Measurements from ENCODE around the gene ZBTB39. TPM values are rescaled to one million over a fixed set of nuclear protein-coding genes. Genes with fewer than 3 reads are reported as not detected.
"Not testable (repeated sequence)": the region's sequence is repeated elsewhere in the genome, so short reads cannot be mapped to it uniquely, and the experiment has no call there.

Gene ZBTB39
- total RNA-seq, 1 experiment from 2014 or later, result 6.7 TPM

DNA sequence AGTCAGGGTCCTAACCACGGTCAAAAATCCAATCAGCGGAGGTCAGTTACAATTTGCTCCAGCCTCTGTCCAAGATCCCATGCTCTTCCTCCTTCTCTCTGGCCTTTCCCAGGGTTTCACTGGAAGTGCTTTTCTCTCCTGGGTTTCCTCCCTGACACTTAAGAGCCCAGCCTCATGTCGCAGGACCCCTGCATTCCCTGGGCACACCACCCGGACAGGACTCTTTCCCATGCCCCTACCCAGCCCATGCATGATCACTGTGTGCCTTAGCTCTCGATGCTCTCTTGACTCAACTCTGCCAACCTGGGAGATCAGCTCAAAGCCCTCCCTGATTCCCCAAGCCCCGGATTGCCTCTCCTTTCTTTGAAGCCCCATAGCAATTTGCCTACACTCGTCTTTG lies 25.4 kb upstream of the ZBTB39 start:
- DNase-seq (ENCODE audit: low read depth), result no peak

GRCh38 chr12:57031138-57031725 lies 24.9 kb upstream of the ZBTB39 start:
- peak; percentile 17 for DNase-seq (ENCODE audit: low read depth)

- no peak for DNase-seq (ENCODE audit: low read depth)
These were observed 23.1 kb upstream of the ZBTB39 start for GRCh38 chr12:57029457-57029856.

DNA sequence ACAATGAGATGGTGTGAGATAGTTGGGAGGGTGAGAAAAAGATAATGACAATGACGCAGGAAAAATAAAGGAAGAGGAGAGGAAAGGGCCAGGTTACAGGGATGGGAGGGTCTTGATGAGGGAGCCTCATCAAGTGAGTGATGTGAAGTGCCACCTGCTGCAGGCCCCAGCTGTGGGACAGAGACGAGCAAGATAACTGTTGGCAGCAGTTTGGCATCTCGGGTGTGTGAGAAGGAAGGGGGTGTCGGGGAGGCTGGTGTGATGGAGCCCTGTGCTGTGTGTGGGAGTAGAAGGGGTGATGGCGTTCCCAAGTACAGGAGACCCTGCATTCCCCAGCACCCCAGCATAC lies 21.4 kb upstream of the ZBTB39 start:
- DNase-seq (ENCODE audit: low read depth), result no peak

DNA sequence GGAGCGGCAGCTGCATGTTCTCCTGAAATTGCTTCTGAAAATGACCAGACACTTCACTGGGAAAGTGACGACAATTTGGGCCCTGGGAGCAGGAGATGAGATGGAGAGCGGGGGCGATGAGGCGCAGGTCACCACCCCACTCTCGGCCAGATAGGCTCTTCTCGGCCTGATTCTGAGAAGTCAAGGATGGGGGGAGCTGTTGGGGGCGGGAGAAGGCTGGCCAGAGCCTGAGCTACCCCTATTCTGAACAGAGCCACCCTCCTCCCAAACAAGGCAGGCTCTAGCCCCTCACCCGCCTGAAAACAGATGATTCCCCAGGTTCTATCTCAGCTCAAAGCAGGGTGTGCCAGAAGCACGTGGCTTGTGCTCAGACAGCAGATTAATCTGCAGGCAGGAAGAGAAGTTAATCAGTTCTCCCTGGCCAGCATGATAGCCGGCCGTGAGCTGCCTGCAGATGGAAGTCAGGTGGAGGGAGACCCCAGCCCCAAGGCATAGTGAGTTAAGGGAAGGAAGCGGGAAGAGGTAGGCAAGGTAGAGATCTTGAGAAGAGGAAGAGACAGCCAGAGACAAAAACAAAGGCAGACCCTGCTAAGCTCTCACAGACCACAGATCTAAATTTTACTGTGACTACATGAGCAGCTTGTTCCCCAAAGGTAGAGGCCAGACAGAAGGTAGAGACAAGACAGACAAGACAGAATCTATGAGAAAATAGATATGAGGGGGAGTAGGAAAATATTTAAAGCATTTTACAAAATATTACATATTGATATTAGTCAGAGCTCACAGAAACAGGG lies 20.9 kb upstream of the ZBTB39 start:
- no peak for DNase-seq (ENCODE audit: low read depth)

- no peak for DNase-seq (ENCODE audit: low read depth)
These were observed 18.9 kb upstream of the ZBTB39 start for GRCh38 chr12:57025196-57025595.

DNA sequence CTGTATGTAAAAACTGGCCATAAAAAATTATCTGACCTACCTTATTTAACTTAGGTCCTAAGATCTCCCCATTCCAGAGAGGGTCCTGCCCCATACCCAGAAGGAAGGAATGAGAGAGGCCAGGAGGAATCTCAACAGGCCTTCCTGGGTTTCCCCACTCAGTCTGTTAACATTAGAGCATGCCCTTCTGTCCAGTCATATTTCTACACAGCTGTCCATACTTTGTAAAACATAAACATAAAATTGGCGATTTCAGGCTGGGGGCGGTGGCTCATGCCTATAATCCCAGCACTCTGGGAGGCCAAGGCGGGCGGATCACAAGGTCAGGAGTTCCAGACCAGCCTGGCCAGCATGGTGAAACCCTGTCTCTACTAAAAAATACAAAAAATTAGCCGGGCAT lies 16.0 kb upstream of the ZBTB39 start:
- DNase-seq (ENCODE audit: low read depth), result not testable (repeated sequence)

GRCh38 chr12:57019983-57020719 lies 13.8 kb upstream of the ZBTB39 start:
- no peak for DNase-seq (ENCODE audit: low read depth)

DNA sequence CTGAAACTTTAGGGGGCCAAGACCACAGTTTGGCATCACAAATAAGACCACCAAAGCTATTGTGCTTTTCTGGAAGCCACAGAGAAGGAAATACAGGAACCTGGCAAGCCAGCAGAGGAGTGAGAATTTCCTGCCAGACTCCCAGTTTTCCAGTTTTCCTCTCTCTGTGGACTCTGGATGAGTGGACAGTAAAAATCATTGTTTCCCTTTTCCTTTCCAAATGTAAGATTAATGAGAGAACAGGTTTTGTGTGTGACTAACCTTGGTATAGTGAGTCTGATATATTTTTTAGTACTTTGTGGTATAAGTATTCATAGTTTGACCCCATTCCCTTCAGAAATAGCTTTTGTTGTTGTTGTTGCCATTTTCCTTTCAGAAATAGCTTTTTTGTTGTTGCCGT lies 12.6 kb upstream of the ZBTB39 start:
- no peak for DNase-seq (ENCODE audit: low read depth)

GRCh38 chr12:57018353-57018752 lies 12.0 kb upstream of the ZBTB39 start:
- not testable (repeated sequence) for DNase-seq (ENCODE audit: low read depth)

DNA sequence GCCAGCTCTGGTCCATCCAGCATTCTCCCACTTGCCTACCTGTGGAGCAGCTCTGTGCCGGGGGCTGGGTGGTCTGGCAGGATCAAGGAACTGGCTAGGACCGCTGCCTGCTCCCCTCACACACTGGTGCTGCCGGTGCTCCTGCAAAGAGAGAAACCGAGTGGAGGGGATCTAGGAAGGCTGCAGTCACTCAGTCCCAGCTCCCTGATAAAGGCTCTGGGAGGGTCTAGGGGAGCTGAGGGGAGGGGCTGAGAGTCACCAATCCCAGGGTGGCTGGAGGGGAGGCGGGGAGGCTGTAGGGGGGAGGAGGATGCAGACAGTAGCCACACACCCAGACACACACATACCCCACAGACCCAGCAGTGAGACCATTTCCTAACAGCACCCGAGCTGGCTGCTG lies 10.0 kb upstream of the ZBTB39 start, which contains the start of gene TAC3:
Gene TAC3, minus strand, starts transcription at position 182 of the 400 bp plus-strand sequence. CDS start 732 bp downstream, outside the sequence.
- no peak for DNase-seq (ENCODE audit: low read depth)

GRCh38 chr12:57012600-57013465 lies 6.5 kb upstream of the ZBTB39 start:
- no peak for DNase-seq (ENCODE audit: low read depth)

- no peak for DNase-seq (ENCODE audit: low read depth)
These were observed 5.4 kb upstream of the ZBTB39 start for GRCh38 chr12:57011438-57012424.

- DNase-seq (ENCODE audit: low read depth), result no peak
These were observed 4.4 kb upstream of the ZBTB39 start for GRCh38 chr12:57010627-57011247.

DNA sequence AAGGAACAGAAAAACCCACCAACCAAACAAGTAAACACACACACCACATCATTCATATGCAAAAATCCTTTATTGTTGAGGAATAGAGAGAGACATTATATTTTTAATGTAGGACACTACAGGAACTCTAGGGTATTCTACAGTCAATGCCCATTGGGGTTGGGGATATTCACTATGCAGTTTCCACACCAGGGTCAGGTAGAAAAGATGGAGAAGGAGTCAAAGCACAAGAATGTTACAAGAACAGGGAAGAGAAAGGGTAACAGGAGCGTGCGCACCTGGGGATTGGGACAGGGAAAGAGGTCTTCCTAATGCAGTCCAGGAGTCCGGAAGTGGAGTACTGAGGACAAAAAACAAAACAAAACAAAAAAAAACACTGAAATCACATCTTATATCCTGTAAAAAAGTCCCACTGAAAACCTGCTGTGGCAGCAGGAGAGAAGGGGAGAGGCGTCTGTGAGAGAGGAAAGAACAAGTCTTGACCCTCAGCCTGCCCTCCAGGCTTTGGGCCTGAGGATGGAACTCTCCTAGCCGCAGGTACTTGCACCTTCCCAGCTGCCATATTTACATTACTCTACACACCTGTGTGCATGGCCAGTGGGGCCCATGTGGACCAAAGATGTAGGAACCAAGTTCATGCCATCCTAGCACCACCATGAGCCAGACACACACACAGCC lies 3.7 kb upstream of the ZBTB39 start:
- no peak for DNase-seq (ENCODE audit: low read depth)

DNA sequence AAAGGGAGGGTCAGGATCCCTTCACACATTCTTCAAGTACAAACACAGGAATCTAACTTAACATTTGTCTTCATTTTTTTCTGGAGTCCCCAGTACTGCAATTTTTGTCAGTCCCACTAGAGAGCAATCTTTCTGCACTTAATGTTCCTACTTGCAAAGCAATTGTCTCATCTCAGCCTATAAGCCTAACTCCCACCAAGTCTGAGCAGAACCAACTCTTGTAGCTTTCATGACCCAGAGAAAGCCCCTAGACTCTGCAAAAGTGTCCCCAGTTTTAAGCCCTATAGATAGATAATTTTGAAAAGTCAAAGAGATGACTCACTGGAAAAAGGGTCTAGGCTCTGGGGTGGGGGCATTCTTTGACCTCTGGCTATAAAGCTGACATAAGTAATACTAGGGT lies 1.8 kb upstream of the ZBTB39 start:
- peak; percentile 41 for DNase-seq (ENCODE audit: low read depth)

GRCh38 chr12:57006809-57007475 lies 596 bp upstream of the ZBTB39 start:
- DNase-seq (ENCODE audit: low read depth), result no peak

DNA sequence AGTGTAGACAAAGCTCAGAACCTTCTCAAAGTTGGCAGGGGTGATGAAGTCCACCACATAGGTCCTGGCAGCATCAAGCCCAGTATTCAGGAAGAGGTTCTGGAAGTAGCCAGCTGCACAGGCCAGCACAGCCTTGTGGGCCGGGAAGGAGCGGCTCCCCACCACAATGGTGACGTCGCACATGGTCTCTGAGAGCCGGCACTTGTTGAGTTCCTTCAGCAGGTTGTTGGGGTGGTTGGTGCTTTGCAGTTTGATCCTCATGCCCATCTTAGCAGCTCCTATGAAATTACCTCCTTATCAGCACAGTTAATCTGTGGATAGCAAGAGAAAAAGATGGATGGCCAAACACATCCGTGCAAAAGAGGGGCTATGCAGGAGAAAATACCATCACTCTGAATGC lies 1.7 kb downstream of the ZBTB39 start:
- DNase-seq (ENCODE audit: low read depth), result no peak

DNA sequence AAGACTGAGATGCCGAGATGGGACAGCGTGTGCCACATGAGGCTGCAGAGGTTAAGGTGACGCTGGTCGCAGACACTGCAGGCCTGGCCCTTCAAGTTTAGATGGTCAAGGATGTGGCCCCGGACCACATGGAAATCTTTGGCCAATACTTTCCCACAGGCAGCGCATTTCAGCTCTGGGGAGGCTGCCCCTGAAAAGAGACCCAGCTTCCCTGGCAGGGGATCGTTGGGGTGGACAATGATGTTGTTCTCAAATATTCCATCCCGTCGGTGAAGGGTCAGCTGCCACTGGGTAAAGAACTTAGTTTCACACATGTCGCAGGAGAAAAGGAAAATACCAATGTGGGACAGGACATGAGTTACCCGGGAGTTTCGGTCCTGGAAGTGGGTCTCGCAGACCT lies 3.0 kb downstream of the ZBTB39 start:
- no peak for DNase-seq (ENCODE audit: low read depth)
